Stimulated activated CD4-positive, alpha-beta T cell treated with anti-CD3 and anti-CD28 coated beads, Interleukin-1b, Interleukin-23, amount 100 ng/mL, for 48 hours (primary cell): ENCODE data around the gene PMVK.
A peak's percentile ranks its signal among the peaks of the same experiment; 100 is the strongest.

Source experiments
- DNase-seq: peaks from one replicate; pipeline ENCODE4 v3.0.0-alpha.2; 2020

PMVK gene

DNA sequence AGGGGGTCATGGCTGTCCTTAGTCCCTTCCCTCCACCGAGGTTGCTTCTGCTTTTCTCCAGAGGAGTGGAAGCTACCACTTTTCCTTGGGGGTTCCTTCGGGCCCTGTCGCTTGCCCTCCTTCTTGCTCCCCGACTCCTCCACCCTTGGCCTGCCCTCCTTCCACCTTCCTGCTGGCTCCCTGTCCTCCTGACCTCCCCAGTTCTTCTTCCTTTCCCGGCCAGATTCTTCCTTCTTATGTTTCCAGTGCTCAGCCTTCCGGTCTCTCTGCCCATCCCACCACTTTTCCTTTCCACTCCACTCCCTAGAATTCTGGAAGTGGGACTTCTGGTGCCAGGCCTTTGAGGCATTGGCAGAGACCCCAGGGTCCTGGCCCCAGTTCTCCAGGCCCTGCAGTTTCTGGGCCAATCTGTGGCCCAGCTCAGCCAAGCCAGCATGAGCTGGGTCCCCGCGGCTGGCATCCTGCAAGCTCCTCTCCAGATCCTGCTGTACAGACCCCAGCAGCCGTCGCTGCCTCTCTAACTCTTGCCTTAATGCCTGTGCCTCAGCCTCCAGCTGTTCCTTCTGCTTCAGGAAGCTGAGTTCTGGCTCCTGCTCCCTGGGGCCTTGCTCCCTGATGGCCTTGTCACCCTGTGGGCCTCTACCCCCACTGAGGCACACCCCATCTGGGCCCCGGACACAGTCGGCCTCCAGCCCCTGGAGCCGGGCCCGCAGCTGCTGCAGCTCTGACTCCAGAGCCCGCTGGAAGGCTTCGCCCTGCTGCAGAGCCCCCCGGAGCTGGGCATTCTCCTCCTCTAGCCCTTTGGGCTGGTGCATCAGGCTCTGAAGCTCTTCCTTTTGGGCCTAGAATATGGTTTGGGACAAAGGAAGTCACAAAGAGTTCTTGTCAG is 9.7 kb upstream of the PMVK start:
- no peak for DNase-seq

DNA sequence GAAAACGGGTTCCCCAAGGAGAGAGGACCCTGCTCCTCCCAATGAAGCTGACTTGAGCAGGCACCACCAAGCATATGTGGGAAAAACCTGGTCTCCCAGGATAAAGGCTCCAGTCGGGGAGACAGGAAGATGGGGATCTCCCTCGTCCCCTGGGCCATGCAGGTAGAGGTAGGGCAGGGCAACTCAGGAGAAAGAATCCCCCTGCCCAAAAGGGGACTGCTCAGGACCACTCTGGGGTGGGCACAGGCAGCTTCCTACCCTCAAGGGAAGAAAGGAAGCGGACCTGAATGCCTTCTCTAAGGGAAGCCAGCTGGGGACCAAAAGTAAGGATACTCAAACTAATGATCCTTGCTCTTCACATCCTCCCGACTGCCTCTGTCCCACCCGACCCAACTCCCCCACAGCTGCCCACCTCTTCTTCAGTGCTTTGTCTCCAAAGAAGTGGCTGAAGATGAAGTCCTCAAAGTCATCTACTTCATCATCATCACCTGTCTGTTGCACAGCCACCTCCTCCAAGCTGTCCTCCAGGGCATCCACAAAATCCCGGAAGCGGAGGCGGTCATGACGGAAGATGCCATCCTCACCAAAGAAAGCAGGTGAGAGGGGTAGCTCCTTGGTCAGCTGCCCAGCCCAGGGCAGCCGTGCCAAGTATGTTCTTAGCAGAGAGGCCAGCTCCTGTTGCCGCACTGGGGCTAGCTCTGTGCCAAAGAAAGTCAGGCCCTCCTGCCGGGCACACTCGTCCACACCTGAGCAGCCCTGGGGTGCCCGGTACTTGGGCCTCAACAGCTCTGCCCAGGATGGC is 8.8 kb upstream of the PMVK start:
- DNase-seq, result no peak

DNA sequence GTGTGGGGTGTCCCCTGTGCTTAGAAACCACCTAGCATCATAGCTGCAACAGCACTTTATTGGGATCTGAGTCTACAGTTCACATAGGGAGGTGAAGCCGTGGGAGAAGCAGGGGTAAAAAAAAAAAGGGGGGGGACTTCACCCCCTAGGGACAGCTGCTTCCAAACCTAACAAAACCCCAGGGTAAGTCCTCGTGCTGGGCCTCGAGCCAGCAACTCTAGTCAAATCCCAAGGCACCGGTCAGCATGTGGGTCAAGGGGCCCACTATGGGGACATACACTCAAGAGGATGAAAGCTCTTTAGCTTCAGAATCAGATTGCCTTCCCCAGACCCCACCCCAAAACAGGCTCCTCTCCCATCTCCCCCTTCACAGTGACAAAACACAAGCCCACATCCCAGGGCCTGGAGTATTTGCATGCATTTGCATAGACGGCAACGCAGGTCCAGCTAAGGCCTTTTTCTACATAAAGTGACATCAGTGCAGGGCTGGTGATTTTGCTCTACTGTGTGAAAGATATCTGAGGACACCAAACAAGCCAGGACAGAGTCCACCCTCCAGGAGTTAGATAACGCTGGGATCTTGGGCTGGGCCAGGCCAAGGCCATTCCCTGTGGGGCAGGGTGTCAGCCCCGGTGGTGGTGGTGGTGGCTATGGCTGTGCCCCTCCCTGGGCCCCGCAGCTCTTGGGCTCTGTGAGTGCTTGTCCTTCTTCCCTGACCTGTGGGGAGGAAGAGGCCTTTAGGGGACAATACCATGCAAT is 8.1 kb upstream of the PMVK start:
- DNase-seq, result no peak

DNA sequence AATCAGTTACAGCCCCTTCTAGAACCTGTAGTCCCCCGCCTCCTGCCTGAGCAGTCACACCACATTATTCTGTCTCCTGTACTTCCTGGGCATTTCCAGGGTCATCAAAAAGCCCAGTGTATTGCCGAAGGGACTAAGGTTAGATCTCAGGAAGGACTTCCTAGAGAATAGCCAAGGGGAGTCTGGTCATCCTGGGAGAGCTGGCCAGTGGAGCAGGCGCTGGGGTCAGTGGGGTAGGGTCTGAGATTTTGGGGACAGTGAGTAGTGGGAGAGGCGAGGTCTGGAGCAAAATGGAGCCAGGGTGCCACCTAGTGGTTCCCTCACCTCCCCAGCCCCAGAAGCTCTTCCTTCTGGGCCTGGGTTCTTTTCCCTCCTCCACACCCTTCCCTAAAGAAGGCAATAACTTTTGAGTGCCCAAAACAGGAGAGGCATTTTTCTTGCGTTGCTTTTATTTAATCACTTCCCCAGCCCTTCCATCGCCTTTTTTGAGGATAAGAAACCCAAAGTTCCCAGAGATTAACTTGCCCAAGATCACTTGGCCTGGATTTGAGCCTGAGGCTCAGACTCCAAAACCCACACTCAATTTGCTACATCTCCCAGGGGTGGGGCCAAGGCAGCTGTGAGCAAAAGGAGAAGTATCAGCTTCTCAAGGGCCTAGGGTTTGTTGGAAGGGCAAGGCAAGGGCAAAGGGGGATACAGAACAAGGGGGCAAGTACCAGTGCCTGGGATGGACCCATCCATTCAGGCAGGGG is 7.3 kb upstream of the PMVK start:
- no peak for DNase-seq

DNA sequence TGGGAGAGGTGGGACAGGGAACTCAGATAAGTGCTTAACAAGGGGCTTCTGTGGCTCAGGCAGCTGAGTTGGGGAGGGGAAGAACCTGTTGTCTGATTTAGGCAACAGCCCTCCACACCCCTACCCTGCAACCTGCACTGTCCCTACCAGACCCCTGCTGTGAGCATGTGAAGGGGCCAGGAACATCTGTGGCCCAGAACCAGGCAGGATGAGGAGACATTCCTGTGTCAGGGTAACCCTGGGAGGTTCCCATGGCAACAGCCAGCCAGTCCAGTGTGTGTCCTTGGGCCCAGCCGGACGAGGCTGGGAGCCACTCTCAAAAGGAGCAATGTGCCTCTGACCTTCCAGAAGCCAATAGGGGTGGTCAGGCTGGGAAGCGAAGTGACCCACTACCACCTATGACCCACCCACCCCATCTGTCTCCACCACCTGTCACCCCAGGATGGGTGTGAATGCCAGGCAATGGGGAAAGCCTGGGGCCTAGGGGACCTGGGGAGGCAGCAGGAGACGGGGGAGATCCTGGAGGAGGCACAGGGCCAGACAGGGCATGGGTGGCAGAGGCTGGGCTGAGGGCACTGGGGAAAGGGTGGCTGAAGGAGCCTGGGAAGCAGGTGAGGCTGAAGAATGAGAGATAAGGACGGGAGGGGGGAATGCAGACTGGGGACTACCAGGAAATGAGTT is 5.0 kb upstream of the PMVK start:
- no peak for DNase-seq

DNA sequence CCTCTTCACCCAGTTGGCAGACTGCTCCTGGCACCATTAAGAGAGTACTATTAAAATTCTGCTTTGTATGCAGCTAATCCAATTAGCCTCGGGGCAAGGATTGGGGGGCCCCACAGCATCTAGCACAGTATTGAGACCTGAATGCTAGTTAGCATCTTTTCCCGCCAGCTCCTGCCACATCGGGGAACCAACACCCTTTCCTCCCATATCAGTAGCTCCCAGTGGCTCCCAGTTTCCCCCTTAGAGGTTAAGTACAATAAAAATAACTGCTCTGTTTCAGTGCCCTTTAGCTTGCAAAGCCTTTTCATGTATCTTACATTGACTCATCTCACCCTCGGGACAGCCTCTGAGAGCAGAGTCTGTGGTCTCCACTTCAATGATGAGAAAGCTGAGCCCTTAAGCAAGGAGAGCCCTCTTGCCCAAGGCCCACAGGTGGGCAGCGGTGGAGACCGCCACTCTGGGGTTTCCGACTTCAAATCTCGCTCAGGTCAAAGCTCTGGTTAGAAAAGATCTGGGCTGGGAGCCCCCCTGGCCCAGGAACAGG is 4.2 kb upstream of the PMVK start:
- peak; percentile 19 for DNase-seq

DNA sequence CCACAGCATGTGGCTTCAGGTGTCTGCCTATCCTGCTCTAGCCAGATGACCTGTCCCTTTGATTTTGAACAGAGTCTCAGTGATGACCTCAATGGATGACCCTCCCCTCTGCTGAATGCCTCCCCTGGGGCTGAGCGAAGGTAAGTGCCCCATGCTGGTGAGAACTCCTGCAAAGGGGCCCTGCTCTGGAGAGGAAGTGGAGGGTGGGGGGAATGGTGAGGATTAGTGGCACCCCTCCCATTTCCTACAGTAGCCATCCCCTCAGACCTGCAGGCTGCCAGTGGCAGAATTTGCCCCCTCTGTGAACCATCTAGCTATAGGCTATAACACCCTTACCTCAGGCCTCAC is 3.7 kb upstream of the PMVK start:
- no peak for DNase-seq

DNA sequence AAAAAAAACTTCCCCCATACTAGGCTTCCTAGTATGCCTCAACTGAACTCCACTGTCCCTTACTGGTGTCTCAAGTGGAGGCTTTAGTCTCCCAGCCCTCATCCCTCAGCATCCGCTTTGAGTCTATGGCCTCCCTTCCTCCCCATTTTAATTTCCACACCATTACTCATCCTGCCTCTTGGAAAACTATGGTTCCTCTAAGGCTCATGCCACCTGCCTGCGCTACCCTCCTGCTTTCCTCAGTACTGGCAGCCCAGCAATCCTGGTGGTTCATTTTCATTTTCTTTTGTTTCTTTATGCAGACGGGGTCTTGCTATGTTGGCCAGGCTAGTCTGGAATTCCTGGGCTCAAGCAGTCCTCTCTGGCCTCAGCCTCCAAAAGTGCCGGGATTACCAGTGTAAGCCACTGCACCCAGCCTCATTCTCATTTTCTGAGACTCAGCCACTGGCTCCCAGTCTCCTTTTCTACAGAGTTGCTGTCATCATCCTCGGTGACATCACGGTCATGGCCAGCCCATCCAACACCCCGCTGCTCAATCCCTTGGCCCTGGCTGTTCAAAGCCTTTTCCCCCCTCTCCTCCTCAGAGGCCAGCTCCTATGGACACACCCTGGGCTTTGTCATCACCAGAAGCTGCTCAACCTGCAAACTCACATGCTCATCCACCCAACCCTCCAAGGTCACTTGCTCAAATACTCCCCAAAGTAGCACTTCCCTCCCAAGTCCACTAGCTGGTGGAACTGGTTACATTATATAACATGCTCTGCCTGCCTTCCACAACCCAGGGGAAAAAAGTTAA is 2.3 kb upstream of the PMVK start:
- DNase-seq, result no peak

DNA sequence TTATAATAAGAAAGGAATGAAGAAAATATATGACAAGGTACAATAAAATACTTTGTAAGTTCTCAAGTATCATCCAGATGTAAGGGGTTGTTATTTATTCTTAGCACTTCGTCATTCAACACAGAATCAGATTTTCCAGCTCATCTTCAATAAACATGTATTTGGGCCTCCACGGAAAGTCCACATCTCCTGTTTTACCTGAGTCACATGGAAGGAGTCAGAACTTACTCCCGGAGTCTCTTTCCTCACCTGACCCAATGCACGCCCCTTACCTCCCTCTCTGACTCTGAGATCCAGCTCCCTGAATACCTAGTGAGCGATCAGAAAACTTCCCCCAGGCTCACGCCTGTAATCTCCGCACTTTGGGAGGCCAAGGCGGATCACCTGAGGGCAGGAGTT is 1.5 kb upstream of the PMVK start:
- no peak for DNase-seq

DNA sequence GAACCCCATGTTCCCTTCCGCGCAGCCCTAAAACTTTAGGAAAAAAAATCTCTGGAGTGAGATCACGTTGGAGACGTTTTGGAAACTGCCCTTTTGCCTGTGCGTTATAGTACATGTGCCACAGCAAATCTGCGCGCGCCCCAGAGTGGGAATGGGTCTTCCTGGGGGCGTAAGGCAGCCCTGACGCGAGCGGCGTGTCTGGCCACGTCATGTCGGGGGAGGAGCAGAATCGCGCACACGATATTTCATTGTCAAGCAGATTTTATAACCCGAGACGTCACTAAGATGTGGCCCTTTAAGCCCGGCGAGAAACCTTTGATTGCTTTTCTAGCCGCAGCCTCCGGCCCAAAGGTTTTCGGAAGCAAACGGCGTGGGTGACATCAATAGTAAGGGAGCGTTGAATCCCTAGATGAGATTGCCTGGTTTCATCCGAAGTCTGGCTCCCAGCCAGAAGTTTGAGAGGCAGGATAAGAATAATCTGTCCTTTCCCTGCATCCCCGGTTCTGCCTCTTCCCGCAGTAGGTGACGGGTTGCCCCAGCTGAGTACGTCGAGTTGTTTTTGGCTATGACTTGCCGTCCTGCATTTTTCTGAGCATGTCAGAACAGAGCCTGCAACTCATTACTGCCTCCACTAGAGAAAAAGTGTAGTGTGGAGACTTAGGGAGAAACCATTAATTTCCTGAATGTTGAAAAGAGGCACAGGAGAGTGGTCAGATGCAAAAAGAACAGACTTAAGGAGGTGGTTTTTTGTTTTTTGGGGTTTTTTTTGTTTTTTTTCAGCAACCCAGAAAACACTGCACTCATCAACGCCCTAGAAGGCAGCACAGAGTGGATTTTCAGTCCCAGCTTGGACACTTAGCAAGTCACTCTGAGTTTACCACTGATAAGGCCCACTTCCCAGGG is 817 bp upstream of the PMVK start:
- DNase-seq, result peak; percentile 90

DNA sequence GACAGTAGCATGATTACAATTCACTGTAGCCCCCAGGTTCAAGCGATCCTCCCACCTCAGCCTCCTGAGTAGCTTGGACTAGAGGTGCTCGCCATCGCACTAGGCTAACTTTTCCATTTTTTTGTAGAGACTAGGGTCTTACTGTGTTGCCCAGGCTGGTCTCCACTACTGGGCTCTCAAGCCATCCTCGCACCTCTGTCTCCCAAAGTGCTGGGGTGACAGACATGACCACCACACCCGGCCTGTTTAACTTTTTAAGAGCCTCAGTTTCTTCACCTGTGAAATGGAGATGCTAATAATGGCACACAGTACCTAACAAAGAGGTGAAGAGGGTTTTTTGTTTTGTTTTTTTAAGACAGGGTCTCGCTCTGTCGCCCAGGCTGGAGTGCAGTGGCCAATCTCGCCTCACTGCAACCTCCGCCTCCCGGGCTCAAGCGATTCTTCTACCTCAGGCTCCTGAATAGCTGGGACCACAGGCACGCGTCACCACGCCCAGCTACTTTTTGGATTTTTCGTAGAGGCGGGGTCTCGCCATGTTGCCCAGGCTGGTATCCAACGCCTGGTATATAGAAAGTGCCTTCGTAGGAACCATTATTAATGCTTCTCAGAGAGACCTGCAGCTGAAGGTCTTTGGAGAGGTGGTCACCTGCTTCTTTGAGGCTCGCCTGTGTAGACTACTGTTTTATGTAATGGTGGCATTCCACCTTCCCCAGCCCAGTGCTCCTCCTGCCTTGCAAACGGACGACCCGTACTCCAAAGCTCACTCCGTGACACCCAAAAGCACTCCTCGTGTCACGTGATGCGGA is 567 bp downstream of the PMVK start:
- no peak for DNase-seq

DNA sequence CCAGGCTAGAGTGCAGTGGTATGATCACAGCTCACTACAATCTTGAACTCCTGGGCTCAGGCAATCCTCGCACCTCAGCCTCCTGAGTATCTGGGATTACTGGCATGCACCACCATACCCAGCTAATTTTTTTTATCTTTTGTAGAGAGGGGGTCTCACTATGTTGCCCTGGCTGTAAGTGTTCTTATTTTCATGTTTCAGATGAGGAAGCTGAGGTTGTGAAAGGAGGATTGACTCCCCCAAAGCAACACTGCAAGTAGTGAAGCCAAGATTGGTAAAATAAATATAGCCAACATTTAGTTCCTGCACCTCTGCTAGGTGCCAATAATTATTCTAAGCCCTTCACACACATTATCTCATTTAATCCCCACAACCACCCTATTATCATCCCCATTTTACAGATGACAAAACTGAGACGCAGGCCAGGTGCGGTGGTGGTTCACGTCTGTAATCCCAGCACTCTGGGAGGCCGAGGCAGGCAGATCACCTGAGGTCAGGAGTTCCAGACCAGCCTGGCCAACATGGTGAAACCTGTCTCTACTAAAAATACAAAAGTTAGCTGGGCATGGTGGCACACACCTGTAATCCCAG is 2.1 kb downstream of the PMVK start:
- DNase-seq, result no peak

DNA sequence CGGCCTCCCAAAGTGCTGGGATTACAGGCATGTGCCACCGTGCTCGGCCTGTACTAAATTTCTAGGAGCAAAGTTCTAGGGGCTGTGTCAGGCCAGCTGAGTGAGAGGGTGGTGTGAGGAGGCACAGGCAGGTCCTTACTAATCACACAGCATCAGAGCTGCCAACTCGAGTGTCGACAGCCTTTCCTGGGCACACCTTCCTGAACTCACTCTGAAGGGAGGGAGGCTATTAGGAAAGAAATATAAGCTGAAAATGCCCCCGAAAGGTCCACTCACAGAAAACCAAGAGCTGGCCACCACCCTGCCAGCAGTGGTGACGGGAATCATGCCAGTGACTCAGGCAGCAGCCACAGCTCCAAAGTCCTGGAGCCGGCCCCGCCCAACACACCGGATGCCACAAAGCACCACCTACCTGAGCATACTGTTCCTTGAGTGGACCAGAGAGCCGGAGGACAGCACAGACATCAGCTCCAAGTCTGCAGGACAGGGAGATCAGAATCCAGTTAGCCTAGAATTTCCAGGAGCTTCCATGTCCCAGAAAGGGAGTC is 4.5 kb downstream of the PMVK start:
- no peak for DNase-seq

DNA sequence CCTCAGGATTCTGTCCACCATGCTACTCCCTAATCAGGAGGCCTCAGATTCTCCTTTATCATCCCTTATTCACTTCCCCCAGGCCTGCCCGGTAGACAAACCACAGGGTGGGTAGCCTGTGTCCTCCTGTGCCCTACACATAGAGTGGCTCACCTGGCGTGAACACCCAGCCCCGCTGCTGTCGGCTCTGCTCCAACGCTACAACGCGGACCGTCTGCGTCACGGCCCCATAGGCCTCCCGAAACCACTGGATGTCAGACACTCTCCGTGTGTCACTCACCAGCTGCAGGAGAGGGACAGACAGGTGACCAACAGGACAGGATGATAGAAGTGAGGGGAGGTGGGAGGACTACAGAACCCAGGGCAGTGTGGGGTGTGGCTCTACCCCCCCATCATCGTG is 10.3 kb downstream of the PMVK start:
- no peak for DNase-seq

DNA sequence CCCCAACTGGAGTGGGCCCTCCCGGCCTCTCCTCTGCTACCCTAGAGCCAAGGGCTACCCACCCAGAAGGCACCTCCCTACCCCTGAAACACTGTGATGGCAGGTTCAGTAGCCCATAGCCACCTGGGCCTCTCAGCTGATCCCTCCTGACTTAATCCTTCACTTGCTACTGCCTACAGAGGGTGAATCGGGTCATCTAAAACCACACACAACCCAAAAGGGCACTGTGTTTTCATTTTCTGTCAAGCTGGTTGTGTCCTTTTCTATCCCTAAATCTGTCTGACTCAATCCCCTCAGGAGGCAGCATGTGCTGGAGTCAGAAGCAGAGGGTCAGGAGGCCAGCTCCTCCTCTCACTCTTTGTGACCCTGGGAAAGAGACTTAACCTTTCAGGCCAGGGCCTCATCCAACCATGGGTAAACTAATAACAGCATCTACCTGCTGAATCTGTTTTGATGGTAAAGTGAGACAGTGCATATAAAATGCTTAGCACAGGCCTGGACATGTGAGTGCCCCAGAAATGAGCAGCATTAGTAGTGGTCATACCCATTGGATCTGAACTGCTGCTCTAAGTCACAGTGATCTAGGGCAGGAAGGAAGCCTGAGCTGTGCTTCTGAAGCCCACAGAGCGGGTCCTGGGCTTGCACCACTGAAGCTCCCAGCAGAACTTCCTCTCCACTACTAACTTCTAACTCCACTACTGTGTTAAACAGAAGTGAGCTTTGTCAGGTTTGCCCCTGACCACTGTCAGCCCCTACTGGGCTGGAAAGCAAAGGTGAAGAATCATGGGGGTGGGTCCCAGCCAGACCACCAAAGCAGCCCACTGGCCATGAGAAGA is 11.0 kb downstream of the PMVK start:
- DNase-seq, result no peak

DNA sequence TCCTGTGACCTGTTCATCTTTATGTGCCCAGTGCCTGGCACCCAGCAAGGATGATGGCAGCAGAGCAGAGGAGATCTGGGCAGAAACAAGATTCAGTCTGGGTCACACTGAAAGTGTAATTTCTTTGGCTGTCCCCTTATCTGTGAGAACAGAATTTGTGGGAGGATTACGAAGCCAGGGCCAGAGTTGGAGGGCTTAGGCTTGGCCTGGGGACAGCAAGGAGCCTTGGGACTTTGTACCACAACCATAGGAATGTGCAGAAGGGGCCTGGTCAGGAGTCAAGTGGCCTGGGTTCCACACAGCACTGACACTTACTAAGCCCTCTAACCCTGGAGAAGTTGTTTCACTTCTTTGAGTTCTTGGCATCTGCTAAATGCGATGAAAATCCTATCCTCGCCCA is 12.8 kb downstream of the PMVK start:
- no peak for DNase-seq

DNA sequence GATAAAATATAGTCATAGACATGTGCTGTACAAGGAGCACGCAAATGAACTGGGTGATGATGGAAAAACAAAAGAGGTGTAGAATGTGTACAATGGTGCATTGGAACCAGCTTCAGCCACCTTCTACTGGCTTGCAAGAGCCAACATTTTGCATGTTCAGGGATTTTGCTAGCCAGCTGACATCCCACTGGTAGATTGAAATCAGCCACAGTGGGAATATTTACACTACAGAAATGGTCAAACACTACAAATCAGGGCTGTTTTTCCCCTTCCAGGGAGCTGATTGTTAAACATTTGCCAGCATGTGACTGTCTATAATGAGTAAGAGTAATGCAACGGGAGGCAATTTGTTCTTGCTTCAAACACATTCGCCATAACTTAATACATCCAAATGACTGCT is 23.2 kb downstream of the PMVK start:
- no peak for DNase-seq
